Measurements from ENCODE around the gene PGBD5. TPM values are rescaled to one million over a fixed set of nuclear protein-coding genes. Genes with fewer than 3 reads are reported as not detected.

The PGBD5 gene
- total and polyA plus RNA-seq, 2 of the 13 experiments (the other 11 are each of a cell fraction or from before 2014, with no cell fraction given), result 0.04 to 0.13 TPM

DNA sequence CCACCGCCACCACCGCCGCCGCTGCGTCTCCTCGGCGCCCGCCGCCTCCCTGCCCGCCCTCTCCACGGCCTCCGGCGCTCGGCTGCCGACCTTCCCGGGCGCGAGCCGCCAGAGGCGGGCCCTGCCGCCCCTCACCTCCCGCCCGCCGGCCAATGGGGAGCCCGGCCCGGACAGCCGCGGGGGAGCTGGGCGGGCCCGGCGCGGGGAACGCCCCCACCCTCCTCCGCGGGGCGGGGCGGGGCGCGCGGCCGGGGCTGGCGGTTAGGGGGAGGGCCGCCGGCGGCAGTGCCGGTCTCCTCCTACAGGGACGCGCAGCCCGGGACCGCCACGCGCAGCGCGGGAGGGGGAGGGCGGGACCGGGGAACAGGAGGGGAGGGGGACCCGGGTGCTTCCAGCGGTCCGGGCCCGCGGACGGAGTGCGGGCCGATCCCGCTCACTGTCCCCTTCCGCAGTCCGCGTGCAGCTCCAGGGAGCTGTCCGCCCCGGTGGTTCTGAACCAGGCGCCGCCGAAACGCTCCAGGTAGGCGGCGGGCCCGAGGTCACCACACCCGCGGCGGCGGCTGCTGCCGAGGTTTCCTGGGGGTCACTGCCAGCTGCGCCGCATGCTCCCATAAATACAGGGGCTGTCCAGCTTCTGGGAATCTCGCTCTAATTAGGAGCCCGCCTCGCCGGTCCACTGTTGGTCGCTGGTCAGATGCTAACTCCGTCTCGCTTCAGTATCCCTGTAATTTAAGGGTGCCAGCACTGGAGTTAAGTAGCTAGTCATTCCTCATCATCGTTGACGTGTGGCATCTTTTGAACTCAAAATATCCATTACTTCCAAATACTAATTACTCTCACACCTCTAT is at the start of gene PGBD5 (continued):
- TF ChIP-seq, protein P1, sequence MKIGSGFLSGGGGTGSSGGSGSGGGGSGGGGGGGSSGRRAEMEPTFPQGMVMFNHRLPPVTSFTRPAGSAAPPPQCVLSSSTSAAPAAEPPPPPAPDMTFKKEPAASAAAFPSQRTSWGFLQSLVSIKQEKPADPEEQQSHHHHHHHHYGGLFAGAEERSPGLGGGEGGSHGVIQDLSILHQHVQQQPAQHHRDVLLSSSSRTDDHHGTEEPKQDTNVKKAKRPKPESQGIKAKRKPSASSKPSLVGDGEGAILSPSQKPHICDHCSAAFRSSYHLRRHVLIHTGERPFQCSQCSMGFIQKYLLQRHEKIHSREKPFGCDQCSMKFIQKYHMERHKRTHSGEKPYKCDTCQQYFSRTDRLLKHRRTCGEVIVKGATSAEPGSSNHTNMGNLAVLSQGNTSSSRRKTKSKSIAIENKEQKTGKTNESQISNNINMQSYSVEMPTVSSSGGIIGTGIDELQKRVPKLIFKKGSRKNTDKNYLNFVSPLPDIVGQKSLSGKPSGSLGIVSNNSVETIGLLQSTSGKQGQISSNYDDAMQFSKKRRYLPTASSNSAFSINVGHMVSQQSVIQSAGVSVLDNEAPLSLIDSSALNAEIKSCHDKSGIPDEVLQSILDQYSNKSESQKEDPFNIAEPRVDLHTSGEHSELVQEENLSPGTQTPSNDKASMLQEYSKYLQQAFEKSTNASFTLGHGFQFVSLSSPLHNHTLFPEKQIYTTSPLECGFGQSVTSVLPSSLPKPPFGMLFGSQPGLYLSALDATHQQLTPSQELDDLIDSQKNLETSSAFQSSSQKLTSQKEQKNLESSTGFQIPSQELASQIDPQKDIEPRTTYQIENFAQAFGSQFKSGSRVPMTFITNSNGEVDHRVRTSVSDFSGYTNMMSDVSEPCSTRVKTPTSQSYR (CRISPR knock-in tag; IDR thresholded peaks at IDR 0.05; ENCODE audit: borderline replicate concordance), result 0 out of 2 replicates have a peak, but pooled peaks have one; percentile 39
- TF ChIP-seq ZSCAN25 (CRISPR knock-in tag; IDR thresholded peaks at IDR 0.05), result peak; percentile 66; the same call in 1 of the 2 replicates
- TF ChIP-seq, protein P2, sequence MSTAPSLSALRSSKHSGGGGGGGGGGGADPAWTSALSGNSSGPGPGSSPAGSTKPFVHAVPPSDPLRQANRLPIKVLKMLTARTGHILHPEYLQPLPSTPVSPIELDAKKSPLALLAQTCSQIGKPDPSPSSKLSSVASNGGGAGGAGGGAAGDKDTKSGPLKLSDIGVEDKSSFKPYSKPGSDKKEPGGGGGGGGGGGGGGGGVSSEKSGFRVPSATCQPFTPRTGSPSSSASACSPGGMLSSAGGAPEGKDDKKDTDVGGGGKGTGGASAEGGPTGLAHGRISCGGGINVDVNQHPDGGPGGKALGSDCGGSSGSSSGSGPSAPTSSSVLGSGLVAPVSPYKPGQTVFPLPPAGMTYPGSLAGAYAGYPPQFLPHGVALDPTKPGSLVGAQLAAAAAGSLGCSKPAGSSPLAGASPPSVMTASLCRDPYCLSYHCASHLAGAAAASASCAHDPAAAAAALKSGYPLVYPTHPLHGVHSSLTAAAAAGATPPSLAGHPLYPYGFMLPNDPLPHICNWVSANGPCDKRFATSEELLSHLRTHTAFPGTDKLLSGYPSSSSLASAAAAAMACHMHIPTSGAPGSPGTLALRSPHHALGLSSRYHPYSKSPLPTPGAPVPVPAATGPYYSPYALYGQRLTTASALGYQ (CRISPR knock-in tag; IDR thresholded peaks at IDR 0.05), result peak; percentile 72; the same call in 1 of the 2 replicates
- TF ChIP-seq HOXA5 (CRISPR knock-in tag; IDR thresholded peaks at IDR 0.05), result peak; percentile 98
- no peak for TF ChIP-seq ZFP36 (IDR thresholded peaks at IDR 0.05; ENCODE audit: borderline replicate concordance, low read depth, low read length, partially characterized antibody)
- TF ChIP-seq GABPA (IDR thresholded peaks at IDR 0.05; ENCODE audit: low read depth, low read length), result no peak
- 0 out of 2 replicates have a peak, but pooled peaks have one; percentile 35 for TF ChIP-seq GABPA (CRISPR knock-in tag; IDR thresholded peaks at IDR 0.05; ENCODE audit: low read depth)
- peak; percentile 84; the same call in 1 of the 2 replicates for TF ChIP-seq ZNF614 (CRISPR knock-in tag; IDR thresholded peaks at IDR 0.05; ENCODE audit: borderline replicate concordance)
- TF ChIP-seq, protein P3, sequence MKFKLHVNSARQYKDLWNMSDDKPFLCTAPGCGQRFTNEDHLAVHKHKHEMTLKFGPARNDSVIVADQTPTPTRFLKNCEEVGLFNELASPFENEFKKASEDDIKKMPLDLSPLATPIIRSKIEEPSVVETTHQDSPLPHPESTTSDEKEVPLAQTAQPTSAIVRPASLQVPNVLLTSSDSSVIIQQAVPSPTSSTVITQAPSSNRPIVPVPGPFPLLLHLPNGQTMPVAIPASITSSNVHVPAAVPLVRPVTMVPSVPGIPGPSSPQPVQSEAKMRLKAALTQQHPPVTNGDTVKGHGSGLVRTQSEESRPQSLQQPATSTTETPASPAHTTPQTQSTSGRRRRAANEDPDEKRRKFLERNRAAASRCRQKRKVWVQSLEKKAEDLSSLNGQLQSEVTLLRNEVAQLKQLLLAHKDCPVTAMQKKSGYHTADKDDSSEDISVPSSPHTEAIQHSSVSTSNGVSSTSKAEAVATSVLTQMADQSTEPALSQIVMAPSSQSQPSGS (CRISPR knock-in tag; IDR thresholded peaks at IDR 0.05), result peak; percentile 80
- TF ChIP-seq, protein P4, sequence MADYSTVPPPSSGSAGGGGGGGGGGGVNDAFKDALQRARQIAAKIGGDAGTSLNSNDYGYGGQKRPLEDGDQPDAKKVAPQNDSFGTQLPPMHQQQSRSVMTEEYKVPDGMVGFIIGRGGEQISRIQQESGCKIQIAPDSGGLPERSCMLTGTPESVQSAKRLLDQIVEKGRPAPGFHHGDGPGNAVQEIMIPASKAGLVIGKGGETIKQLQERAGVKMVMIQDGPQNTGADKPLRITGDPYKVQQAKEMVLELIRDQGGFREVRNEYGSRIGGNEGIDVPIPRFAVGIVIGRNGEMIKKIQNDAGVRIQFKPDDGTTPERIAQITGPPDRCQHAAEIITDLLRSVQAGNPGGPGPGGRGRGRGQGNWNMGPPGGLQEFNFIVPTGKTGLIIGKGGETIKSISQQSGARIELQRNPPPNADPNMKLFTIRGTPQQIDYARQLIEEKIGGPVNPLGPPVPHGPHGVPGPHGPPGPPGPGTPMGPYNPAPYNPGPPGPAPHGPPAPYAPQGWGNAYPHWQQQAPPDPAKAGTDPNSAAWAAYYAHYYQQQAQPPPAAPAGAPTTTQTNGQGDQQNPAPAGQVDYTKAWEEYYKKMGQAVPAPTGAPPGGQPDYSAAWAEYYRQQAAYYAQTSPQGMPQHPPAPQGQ (CRISPR knock-in tag; IDR thresholded peaks at IDR 0.05; ENCODE audit: borderline replicate concordance), result no peak
- TF ChIP-seq, protein P5, sequence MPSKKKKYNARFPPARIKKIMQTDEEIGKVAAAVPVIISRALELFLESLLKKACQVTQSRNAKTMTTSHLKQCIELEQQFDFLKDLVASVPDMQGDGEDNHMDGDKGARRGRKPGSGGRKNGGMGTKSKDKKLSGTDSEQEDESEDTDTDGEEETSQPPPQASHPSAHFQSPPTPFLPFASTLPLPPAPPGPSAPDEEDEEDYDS (CRISPR knock-in tag; IDR thresholded peaks at IDR 0.05), result no peak
- TF ChIP-seq NRL (CRISPR knock-in tag; IDR thresholded peaks at IDR 0.05; ENCODE audit: borderline replicate concordance), result peak; percentile 75; the same call in 1 of the 2 replicates
- TF ChIP-seq, protein P6, sequence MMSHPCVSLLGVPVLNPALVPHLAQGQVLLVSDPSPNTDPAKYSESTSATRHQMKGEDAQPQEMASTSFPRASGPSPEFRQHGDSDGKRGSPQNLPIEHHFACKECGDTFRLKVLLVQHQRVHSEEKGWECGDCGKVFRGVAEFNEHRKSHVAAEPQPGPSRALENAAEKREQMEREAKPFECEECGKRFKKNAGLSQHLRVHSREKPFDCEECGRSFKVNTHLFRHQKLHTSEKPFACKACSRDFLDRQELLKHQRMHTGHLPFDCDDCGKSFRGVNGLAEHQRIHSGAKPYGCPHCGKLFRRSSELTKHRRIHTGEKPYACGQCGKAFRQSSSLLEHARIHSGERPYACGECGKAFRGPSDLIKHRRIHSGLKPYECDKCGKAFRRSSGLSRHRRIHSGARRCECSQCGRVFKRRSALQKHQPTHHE (CRISPR knock-in tag; IDR thresholded peaks at IDR 0.05; ENCODE audit: borderline replicate concordance), result peak; percentile 47; the same call in 1 of the 2 replicates
- TF ChIP-seq ZNF17 (CRISPR knock-in tag; IDR thresholded peaks at IDR 0.05), result 0 out of 2 replicates have a peak, but pooled peaks have one; percentile 42
- TF ChIP-seq ZFP41 (CRISPR knock-in tag; IDR thresholded peaks at IDR 0.05; ENCODE audit: borderline replicate concordance), result peak; percentile 76; the same call in 1 of the 2 replicates
- peak; percentile 95 for TF ChIP-seq ZNF792 (CRISPR knock-in tag; IDR thresholded peaks at IDR 0.05)
- TF ChIP-seq PLRG1 (conservative IDR thresholded peaks at IDR 0.05), result no peak
- peak; percentile 88 for TF ChIP-seq ZNF331 (CRISPR knock-in tag; IDR thresholded peaks at IDR 0.05)
